Ovary (tissue), 3 donors: ENCODE data around the gene CERS6.

ENCODE experiments used
- EP300 ChIP-seq: sonication (generic); formaldehyde crosslinking; IDR thresholded peaks from one replicate; pipeline ENCODE4 v1.6.1; 2017; ENCODE audit warnings: antibody characterized with exemption
- POLR2A ChIP-seq: fragments of 450-650 bp; IDR thresholded peaks from one replicate; pipeline ENCODE4 v1.6.1; 2017; ENCODE audit warnings: antibody characterized with exemption, mild to moderate bottlenecking, moderate library complexity
- TF ChIP-seq, protein P1 (sequence below), 3 donors: fragments of 450-650 bp in 2 of 3; fragments of 200-600 bp in 1 of 3; IDR thresholded peaks; one replicate each; pipeline versions ENCODE4 v1.5.1 to v1.8.0; 2016 to 2022; ENCODE audit warnings: antibody characterized with exemption in 3 of 3, mild to moderate bottlenecking in 1 of 3
- donor health status: DM: no; HTN: no; CAD: no.

DNA sequence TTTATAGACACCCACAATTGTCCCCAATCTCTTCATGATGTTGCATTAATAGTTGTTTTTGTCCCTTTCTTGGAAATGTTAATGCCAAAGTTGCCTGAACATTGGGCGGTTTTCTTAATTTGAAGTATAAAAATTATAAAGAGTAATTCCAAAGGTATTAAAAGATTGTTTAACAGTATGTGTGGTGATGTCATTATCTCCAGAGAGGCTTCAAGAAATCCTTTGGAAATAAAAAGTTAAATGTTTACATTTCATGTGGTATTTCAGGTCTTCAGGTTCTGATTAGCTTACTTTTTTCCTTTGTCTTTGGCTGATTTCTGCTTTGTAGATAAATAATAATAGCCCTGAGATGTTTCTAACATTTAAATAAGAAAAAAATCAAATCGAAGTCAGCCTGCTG is 317.1 kb downstream of the CERS6 start:
- TF ChIP-seq, protein P1, sequence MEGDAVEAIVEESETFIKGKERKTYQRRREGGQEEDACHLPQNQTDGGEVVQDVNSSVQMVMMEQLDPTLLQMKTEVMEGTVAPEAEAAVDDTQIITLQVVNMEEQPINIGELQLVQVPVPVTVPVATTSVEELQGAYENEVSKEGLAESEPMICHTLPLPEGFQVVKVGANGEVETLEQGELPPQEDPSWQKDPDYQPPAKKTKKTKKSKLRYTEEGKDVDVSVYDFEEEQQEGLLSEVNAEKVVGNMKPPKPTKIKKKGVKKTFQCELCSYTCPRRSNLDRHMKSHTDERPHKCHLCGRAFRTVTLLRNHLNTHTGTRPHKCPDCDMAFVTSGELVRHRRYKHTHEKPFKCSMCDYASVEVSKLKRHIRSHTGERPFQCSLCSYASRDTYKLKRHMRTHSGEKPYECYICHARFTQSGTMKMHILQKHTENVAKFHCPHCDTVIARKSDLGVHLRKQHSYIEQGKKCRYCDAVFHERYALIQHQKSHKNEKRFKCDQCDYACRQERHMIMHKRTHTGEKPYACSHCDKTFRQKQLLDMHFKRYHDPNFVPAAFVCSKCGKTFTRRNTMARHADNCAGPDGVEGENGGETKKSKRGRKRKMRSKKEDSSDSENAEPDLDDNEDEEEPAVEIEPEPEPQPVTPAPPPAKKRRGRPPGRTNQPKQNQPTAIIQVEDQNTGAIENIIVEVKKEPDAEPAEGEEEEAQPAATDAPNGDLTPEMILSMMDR (IDR thresholded peaks at IDR 0.05) = no peak
- TF ChIP-seq POLR2A (no peak), EP300 (no peak)
